ENCODE measurements around the gene SLC38A4.

Gene SLC38A4

GRCh38 chr12:46847001-46847400 is 21.2 kb upstream of the SLC38A4 start:
- Histone ChIP-seq H3K4me1 (ENCODE audit: low read length) (no peaks in the 10 kb centered on the region), H3K27me3 (ENCODE audit: low read depth, low read length) (no peaks in the 10 kb centered on the region), H3K9ac (ENCODE audit: low read length) (no peak overlapping the region), H2AFZ (ENCODE audit: low read depth, low read length) (no peak overlapping the region), H4K20me1 (ENCODE audit: insufficient read depth, low read length) (no peaks in the 10 kb centered on the region), H3K27ac (ENCODE audit: low read length) (no peak overlapping the region), H3K9me3 (ENCODE audit: insufficient read depth, low read length) (no peaks in the 10 kb centered on the region), H3K4me3 (ENCODE audit: low read length) (no peak overlapping the region), H3K36me3 (replicated peaks; ENCODE audit: low read depth, low read length) (no peaks in the 10 kb centered on the region), H3K79me2 (ENCODE audit: low read length) (no peaks in the 10 kb centered on the region), H3K4me2 (ENCODE audit: low read length) (no peak overlapping the region)
- TF ChIP-seq EZH2phosphoT487 (IDR thresholded peaks at IDR 0.05; ENCODE audit: low read depth) (no peak), CTCF (IDR thresholded peaks at IDR 0.05; ENCODE audit: low read depth, low read length) (no peak)

GRCh38 chr12:46843811-46844210 is 18.0 kb upstream of the SLC38A4 start:
- Histone ChIP-seq H3K9me3 (ENCODE audit: insufficient read depth, low read length) (no peaks in the 10 kb centered on the region), H3K4me3 (ENCODE audit: low read length) (no peak overlapping the region), H3K9ac (ENCODE audit: low read length) (no peak overlapping the region), H3K27me3 (ENCODE audit: low read depth, low read length) (no peaks in the 10 kb centered on the region; the same call in 1 of the 2 replicates), H3K36me3 (replicated peaks; ENCODE audit: low read depth, low read length) (no peaks in the 10 kb centered on the region), H3K4me2 (ENCODE audit: low read length) (no peak overlapping the region), H3K4me1 (ENCODE audit: low read length) (no peaks in the 10 kb centered on the region), H3K79me2 (ENCODE audit: low read length) (no peaks in the 10 kb centered on the region), H3K27ac (ENCODE audit: low read length) (no peak overlapping the region), H2AFZ (ENCODE audit: low read depth, low read length) (no peak overlapping the region), H4K20me1 (ENCODE audit: insufficient read depth, low read length) (no peaks in the 10 kb centered on the region)
- TF ChIP-seq CTCF (IDR thresholded peaks at IDR 0.05; ENCODE audit: low read depth, low read length) (no peak), EZH2phosphoT487 (IDR thresholded peaks at IDR 0.05; ENCODE audit: low read depth) (no peak)

- H2AFZ ChIP-seq (ENCODE audit: low read depth, low read length): no peak overlapping the region
- H4K20me1 ChIP-seq (ENCODE audit: insufficient read depth, low read length): no peaks in the 10 kb centered on the region
- no peaks in the 10 kb centered on the region for H3K4me1 ChIP-seq (ENCODE audit: low read length)
- H3K9ac ChIP-seq (ENCODE audit: low read length): no peak overlapping the region
- H3K27ac ChIP-seq (ENCODE audit: low read length): no peak overlapping the region
- H3K36me3 ChIP-seq (replicated peaks; ENCODE audit: low read depth, low read length): no peaks in the 10 kb centered on the region
- no peak overlapping the region for H3K4me3 ChIP-seq (ENCODE audit: low read length)
- TF ChIP-seq EZH2phosphoT487 (IDR thresholded peaks at IDR 0.05; ENCODE audit: low read depth) (no peak), CTCF (IDR thresholded peaks at IDR 0.05; ENCODE audit: low read depth, low read length) (no peak)
- H3K27me3 ChIP-seq (ENCODE audit: low read depth, low read length): no peaks in the 10 kb centered on the region; the same call in 1 of the 2 replicates
- H3K79me2 ChIP-seq (ENCODE audit: low read length): no peaks in the 10 kb centered on the region
- no peaks in the 10 kb centered on the region for H3K9me3 ChIP-seq (ENCODE audit: insufficient read depth, low read length)
- no peak overlapping the region for H3K4me2 ChIP-seq (ENCODE audit: low read length)
Observed at GRCh38 chr12:46841891-46842290, 16.1 kb upstream of the SLC38A4 start.

- TF ChIP-seq EZH2phosphoT487 (IDR thresholded peaks at IDR 0.05; ENCODE audit: low read depth) (no peak), CTCF (IDR thresholded peaks at IDR 0.05; ENCODE audit: low read depth, low read length) (no peak)
- H3K79me2 ChIP-seq (ENCODE audit: low read length): no peaks in the 10 kb centered on the region
Observed at GRCh38 chr12:46839964-46840363, 14.2 kb upstream of the SLC38A4 start.

More at GRCh38 chr12:46839964-46840363, 14.2 kb upstream of the SLC38A4 start:
- Histone ChIP-seq H3K9ac (ENCODE audit: low read length) (no peak overlapping the region), H3K27ac (ENCODE audit: low read length) (no peak overlapping the region), H3K9me3 (ENCODE audit: insufficient read depth, low read length) (no peaks in the 10 kb centered on the region), H3K36me3 (replicated peaks; ENCODE audit: low read depth, low read length) (no peaks in the 10 kb centered on the region), H3K4me1 (ENCODE audit: low read length) (no peaks in the 10 kb centered on the region), H2AFZ (ENCODE audit: low read depth, low read length) (no peak overlapping the region), H4K20me1 (ENCODE audit: insufficient read depth, low read length) (no peaks in the 10 kb centered on the region), H3K4me2 (ENCODE audit: low read length) (no peak overlapping the region), H3K4me3 (ENCODE audit: low read length) (no peak overlapping the region), H3K27me3 (ENCODE audit: low read depth, low read length) (no peaks in the 10 kb centered on the region; the same call in 1 of the 2 replicates)
